PC-9 (cell line): ENCODE measurements around the gene TINAG. TPM values are rescaled to one million over a fixed set of nuclear protein-coding genes. Genes with fewer than 3 reads are reported as not detected.
A peak's percentile ranks its signal among the peaks of the same experiment; 100 is the strongest.

Source experiments
- BruUV-seq: library from RNA; stranded (reverse); fragments of 400-500 nt; replicated peaks from 2 replicates; lab custom pipeline; 2021; lab: Mats Ljungman, UMichigan
- CTCF ChIA-PET: fragments of 300-600 bp; sonication (Branson Sonifier 250); formaldehyde crosslinking; loops from one replicate; lab custom pipeline; 2022; ENCODE audit warnings: antibody characterized with exemption; lab: Charles Lee
- POLR2A ChIA-PET: fragments of 300-600 bp; sonication (Branson Sonifier 250); formaldehyde crosslinking; loops from one replicate; lab custom pipeline; 2022; ENCODE audit warnings: antibody characterized with exemption; ENCODE audit not compliant: unreplicated experiment; lab: Charles Lee
- DNase-seq, 2 experiments: peaks; one replicate each; pipeline versions ENCODE4 v3.0.0 to v3.0.0-alpha.2; 2015 to 2022; ENCODE audit warnings: mixed read lengths in 1 of 2
- H2AFZ ChIP-seq: fragments of 200-600 bp; sonication (generic); 2 replicates; pipeline ENCODE4 v1.8.1; 2017; ENCODE audit warnings: antibody characterized with exemption
- H3F3A ChIP-seq: fragments of 200-600 bp; sonication (generic); 2 replicates; pipeline ENCODE4 v1.8.1; 2017; ENCODE audit warnings: antibody characterized with exemption, mild to moderate bottlenecking, low read depth; ENCODE audit not compliant: insufficient read depth
- H3K27ac ChIP-seq: fragments of 200-600 bp; sonication (generic); 2 replicates; pipeline ENCODE4 v1.6.1; 2016; ENCODE audit warnings: mixed run types
- H3K27me3 ChIP-seq: fragments of 200-600 bp; sonication (generic); 2 replicates; pipeline ENCODE4 v1.6.1; 2016; ENCODE audit warnings: low read depth, mixed run types; ENCODE audit not compliant: insufficient read depth
- H3K36me3 ChIP-seq: fragments of 200-600 bp; sonication (generic); 2 replicates; pipeline ENCODE4 v1.6.1; 2016; ENCODE audit warnings: low read depth, mixed run types
- H3K4me1 ChIP-seq: fragments of 200-600 bp; sonication (generic); replicated peaks from 2 replicates; pipeline ENCODE4 v1.6.1; 2016; ENCODE audit warnings: mixed run types; ENCODE audit not compliant: insufficient read depth
- H3K4me2 ChIP-seq: fragments of 200-600 bp; sonication (generic); 2 replicates; pipeline ENCODE4 v1.6.1; 2017; ENCODE audit warnings: mixed run types
- H3K4me3 ChIP-seq: fragments of 200-600 bp; sonication (generic); 2 replicates; pipeline ENCODE4 v1.6.1; 2016; ENCODE audit warnings: mixed run types
- H3K79me2 ChIP-seq: fragments of 200-600 bp; sonication (generic); 2 replicates; pipeline ENCODE4 v1.6.1; 2017; ENCODE audit warnings: low read depth, mixed run types
- H3K9me2 ChIP-seq: fragments of 200-600 bp; sonication (generic); 2 replicates; pipeline ENCODE4 v1.8.1; 2017; ENCODE audit warnings: mild to moderate bottlenecking; ENCODE audit not compliant: insufficient read depth
- H3K9me3 ChIP-seq: fragments of 200-600 bp; sonication (generic); 2 replicates; pipeline ENCODE4 v1.8.1; 2016; ENCODE audit warnings: low read depth; ENCODE audit not compliant: insufficient read depth
- H4K20me1 ChIP-seq: fragments of 200-600 bp; sonication (generic); 2 replicates; pipeline ENCODE4 v1.8.1; 2017; ENCODE audit not compliant: insufficient read depth
- EZH2 ChIP-seq: fragments of 200-600 bp; sonication (generic); IDR thresholded peaks from 2 replicates; pipeline ENCODE4 v1.8.0; 2017; ENCODE audit warnings: antibody characterized with exemption, low read depth
- intact Hi-C: fragments of 100-400 bp; cut with micrococcal nuclease; formaldehyde crosslinking; loops from one replicate; pipeline ENCODE4 v1.10.0; 2022; ENCODE audit not compliant: unreplicated experiment
- total RNA-seq: library from RNA; stranded (reverse); gene quantifications from 2 replicates; pipeline ENCODE4 v1.2.3, GENCODE V29; 2021
- TF ChIP-seq, protein P1 (sequence below): fragments of 200-600 bp; sonication (generic); conservative IDR thresholded peaks from 2 replicates; pipeline ENCODE4 v1.6.1; 2017; ENCODE audit warnings: mixed run types, antibody characterized with exemption, mild to moderate bottlenecking, moderate library complexity

The TINAG gene
- total RNA-seq, 1 experiment from 2014 or later, result not detected

DNA sequence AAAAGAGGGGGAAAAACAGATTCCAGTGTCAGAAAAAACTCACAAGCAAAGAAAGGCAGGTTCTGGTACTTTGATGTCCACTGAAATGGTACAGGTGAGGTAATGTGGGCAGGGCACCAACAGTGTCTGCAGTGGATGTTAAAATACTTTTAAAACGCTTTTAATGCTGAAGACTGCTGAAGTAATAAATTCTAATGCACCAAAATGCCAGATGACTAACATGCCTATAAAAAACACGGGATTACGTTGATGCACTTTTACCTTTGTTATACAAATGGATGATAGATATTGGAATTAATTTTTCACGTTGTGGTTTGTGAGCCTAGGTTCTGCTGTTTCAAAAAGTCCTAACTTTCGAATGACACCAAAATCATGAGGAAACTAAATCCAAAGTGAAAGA lies 83.3 kb downstream of the TINAG start:
- no peak for TF ChIP-seq EZH2
- TF ChIP-seq, protein P1, sequence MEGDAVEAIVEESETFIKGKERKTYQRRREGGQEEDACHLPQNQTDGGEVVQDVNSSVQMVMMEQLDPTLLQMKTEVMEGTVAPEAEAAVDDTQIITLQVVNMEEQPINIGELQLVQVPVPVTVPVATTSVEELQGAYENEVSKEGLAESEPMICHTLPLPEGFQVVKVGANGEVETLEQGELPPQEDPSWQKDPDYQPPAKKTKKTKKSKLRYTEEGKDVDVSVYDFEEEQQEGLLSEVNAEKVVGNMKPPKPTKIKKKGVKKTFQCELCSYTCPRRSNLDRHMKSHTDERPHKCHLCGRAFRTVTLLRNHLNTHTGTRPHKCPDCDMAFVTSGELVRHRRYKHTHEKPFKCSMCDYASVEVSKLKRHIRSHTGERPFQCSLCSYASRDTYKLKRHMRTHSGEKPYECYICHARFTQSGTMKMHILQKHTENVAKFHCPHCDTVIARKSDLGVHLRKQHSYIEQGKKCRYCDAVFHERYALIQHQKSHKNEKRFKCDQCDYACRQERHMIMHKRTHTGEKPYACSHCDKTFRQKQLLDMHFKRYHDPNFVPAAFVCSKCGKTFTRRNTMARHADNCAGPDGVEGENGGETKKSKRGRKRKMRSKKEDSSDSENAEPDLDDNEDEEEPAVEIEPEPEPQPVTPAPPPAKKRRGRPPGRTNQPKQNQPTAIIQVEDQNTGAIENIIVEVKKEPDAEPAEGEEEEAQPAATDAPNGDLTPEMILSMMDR, result no peak
- H2AFZ ChIP-seq, result 0 out of 2 replicates have a peak overlapping the region, but pooled peaks have one; percentile 6
- no TSS peak for BruUV-seq
- H3K27me3 ChIP-seq, result no peaks in the 10 kb centered on the region
- H3K9me2 ChIP-seq, result no peaks in the 10 kb centered on the region; the same call in 1 of the 2 replicates
- no peak overlapping the region for H3K27ac ChIP-seq
- H3K79me2 ChIP-seq, result no peaks in the 10 kb centered on the region
- intact Hi-C loops, result no loop called here
- ChIA-PET CTCF (no interaction called here), POLR2A (no interaction called here)
- no peaks in the 10 kb centered on the region for H3K4me1 ChIP-seq
- no peak for DNase-seq
- H3K4me3 ChIP-seq, result no peak overlapping the region
- H3F3A ChIP-seq, result no peaks in the 10 kb centered on the region
- peak overlapping the region; percentile 11; the same call in 1 of the 2 replicates for H3K4me2 ChIP-seq
- no peaks in the 10 kb centered on the region for H3K9me3 ChIP-seq
- no peaks in the 10 kb centered on the region for H4K20me1 ChIP-seq
- H3K36me3 ChIP-seq, result no peaks in the 10 kb centered on the region

GRCh38 chr6:54403096-54403495 lies 94.9 kb downstream of the TINAG start:
- TF ChIP-seq EZH2, result no peak
- DNase-seq, result no peak
- H3K79me2 ChIP-seq, result no peaks in the 10 kb centered on the region
- no peaks in the 10 kb centered on the region for H3K27me3 ChIP-seq
- H3K36me3 ChIP-seq, result no peaks in the 10 kb centered on the region
- POLR2A ChIA-PET, result interaction anchor here (0.7 kb wide), 1 partner anchor 804 kb away, joined by 7 read pairs; no protein-coding TSS in a partner anchor
- no peak overlapping the region for H2AFZ ChIP-seq
- H3K9me3 ChIP-seq, result no peaks in the 10 kb centered on the region
- H3K4me2 ChIP-seq, result no peak overlapping the region
- no peaks in the 10 kb centered on the region for H3K9me2 ChIP-seq
- no peaks in the 10 kb centered on the region for H4K20me1 ChIP-seq
- no peaks in the 10 kb centered on the region for H3F3A ChIP-seq
- H3K4me1 ChIP-seq, result no peaks in the 10 kb centered on the region
- BruUV-seq, result no TSS peak
- intact Hi-C loops, result no loop called here
- no peak overlapping the region for H3K4me3 ChIP-seq
- CTCF ChIA-PET, result no interaction called here
- H3K27ac ChIP-seq, result no peak overlapping the region

DNA sequence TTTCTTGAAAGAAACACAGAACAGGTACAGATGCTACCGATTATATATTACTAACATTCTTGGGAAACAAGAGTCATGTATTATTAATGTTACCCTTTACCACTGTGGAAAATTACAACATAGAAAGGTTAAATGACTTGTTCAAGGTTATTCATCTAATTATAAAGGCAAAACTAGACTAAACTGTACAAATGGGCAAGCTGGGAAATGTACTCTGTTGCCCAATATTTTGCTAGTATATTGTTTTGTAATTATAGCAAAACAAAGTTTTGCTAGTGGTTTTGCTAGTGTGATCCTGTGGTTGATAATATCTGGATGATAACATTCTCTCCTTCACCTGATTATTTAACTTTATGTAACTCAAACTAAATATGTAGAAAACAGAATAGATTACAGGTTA lies 96.5 kb downstream of the TINAG start:
- no peaks in the 10 kb centered on the region for H3K4me1 ChIP-seq
- no peaks in the 10 kb centered on the region for H3K36me3 ChIP-seq
- ChIA-PET CTCF (no interaction called here), POLR2A (no interaction called here)
- no TSS peak for BruUV-seq
- H3K9me2 ChIP-seq, result no peaks in the 10 kb centered on the region
- no peak for DNase-seq
- no peak overlapping the region for H3K4me2 ChIP-seq
- H3K27me3 ChIP-seq, result no peaks in the 10 kb centered on the region
- no peaks in the 10 kb centered on the region for H3K79me2 ChIP-seq
- no peaks in the 10 kb centered on the region for H3F3A ChIP-seq
- H3K4me3 ChIP-seq, result no peak overlapping the region
- intact Hi-C loops, result no loop called here
- no peaks in the 10 kb centered on the region for H4K20me1 ChIP-seq
- no peak overlapping the region for H3K27ac ChIP-seq
- TF ChIP-seq, protein P1, result no peak
- no peak for TF ChIP-seq EZH2
- H3K9me3 ChIP-seq, result no peaks in the 10 kb centered on the region
- no peak overlapping the region for H2AFZ ChIP-seq

DNA sequence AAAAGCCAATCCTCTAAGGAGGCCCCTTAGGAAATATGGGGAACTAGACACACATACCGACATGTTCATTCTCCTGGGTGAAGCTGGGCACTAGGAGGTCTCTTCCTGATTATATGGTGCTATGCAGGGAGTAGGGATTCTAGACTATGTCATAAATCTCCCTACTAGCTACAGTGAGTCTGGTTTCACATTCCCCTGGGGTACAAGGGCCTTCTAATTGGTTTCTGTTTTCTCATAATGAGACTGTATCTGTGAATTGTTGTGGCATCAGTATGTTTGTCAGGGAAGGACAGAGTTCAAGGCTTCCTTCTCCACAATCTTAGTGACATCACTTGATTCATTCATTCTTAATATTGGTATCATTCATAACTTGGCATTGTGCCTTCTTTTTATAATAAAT lies 103.5 kb downstream of the TINAG start:
- Histone ChIP-seq H3F3A (no peaks in the 10 kb centered on the region), H2AFZ (no peak overlapping the region), H3K79me2 (no peaks in the 10 kb centered on the region), H3K27ac (no peak overlapping the region), H3K4me3 (no peak overlapping the region), H4K20me1 (no peaks in the 10 kb centered on the region), H3K36me3 (no peaks in the 10 kb centered on the region), H3K4me1 (no peaks in the 10 kb centered on the region), H3K9me2 (no peaks in the 10 kb centered on the region), H3K27me3 (no peaks in the 10 kb centered on the region), H3K9me3 (0 out of 2 replicates have a peak, but pooled peaks cover 4% of the 10 kb centered on the region), H3K4me2 (no peak overlapping the region)
- intact Hi-C loops, result no loop called here
- TF ChIP-seq, protein P1, result no peak
- BruUV-seq, result no TSS peak
- DNase-seq, result no peak
- ChIA-PET POLR2A (no interaction called here), CTCF (no interaction called here)
